A673 (cell line): ENCODE data around the gene MAGI1.

Experiments
- EZH2 ChIP-seq: fragments of 200-600 bp; sonication (generic); IDR thresholded peaks from 2 replicates; pipeline ENCODE4 v1.6.1; 2017; ENCODE audit warnings: borderline replicate concordance, low read depth, mild to moderate bottlenecking, mixed read lengths, antibody characterized with exemption, low read length; ENCODE audit not compliant: poor library complexity, severe bottlenecking
- TF ChIP-seq, protein P1 (sequence below): fragments of 300-800, 200-600 bp; sonication (generic); conservative IDR thresholded peaks from 2 replicates; pipeline ENCODE4 v1.5.1; 2017; ENCODE audit warnings: low read depth, mild to moderate bottlenecking, antibody characterized with exemption, low read length, moderate library complexity, mixed read lengths

DNA sequence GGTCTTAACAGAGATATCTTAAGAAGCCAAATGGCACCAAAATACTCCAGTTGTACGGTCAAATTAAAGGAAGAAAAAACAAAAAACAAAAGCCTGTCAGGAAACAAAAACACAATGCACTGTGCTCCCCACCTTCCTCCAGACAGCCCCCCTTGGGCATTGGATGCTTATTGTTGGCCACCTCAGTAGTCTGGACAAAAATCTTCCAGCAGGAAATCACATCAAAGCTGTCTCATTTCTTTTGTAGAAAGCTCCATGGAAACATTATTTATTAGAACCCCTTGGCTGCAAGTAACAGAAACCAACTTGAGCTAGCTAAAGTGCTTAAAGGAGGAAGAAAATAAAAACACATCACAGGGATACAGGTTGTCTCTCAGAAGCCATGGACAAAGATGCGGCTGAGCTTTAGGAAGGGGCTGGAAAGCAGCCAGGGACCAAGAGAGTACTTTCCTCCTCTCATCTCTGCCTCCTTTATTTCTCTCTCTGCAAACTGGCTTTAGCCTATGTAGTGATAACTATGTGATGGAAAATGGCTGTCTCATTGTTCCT lies 699.5 kb downstream of the MAGI1 start:
- TF ChIP-seq, protein P1, sequence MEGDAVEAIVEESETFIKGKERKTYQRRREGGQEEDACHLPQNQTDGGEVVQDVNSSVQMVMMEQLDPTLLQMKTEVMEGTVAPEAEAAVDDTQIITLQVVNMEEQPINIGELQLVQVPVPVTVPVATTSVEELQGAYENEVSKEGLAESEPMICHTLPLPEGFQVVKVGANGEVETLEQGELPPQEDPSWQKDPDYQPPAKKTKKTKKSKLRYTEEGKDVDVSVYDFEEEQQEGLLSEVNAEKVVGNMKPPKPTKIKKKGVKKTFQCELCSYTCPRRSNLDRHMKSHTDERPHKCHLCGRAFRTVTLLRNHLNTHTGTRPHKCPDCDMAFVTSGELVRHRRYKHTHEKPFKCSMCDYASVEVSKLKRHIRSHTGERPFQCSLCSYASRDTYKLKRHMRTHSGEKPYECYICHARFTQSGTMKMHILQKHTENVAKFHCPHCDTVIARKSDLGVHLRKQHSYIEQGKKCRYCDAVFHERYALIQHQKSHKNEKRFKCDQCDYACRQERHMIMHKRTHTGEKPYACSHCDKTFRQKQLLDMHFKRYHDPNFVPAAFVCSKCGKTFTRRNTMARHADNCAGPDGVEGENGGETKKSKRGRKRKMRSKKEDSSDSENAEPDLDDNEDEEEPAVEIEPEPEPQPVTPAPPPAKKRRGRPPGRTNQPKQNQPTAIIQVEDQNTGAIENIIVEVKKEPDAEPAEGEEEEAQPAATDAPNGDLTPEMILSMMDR = no peak
- no peak for TF ChIP-seq EZH2
